Right lobe of liver (tissue), 4 donors: ENCODE results near the gene DNMT3A.

Experiments used
- POLR2A ChIP-seq: fragments of 450-650 bp; IDR thresholded peaks from one replicate; pipeline ENCODE4 v1.6.1; 2017; ENCODE audit warnings: antibody characterized with exemption, mild to moderate bottlenecking
- TF ChIP-seq, protein P1 (sequence below), 4 donors: fragments of 200-600 bp in 3 of 4; fragments of 450-650 bp in 1 of 4; IDR thresholded peaks; one replicate each; pipeline versions ENCODE4 v1.5.1 to v1.8.0; 2016 to 2022; ENCODE audit warnings: antibody characterized with exemption in 4 of 4, mild to moderate bottlenecking in 2 of 4
- donor health status: DM: no; HTN: no; CAD: no.
- donor health status: DM: no; HTN: no; CAD: no.
- donor health status: DM: no; HTN: yes; CAD: no.

DNA sequence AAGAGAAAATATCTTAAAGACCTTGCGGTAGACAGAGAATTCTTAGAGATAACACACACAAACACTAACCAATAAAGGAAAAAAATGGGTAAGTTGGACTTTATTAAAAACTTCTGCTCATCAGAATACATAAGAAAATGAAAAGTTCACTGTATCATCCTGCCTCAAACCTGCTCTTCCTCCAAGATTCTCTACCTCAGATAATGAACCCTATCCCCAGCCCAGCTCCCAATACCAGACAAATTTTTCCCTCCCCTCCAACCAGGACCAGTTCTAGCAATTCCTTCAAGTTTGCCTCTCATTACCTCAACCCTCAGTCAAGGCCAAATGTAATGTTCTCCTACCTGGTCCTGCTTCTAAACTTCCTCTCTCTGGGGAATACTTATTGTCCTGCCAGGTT, 79.4 kb downstream of the DNMT3A start:
- TF ChIP-seq, protein P1, sequence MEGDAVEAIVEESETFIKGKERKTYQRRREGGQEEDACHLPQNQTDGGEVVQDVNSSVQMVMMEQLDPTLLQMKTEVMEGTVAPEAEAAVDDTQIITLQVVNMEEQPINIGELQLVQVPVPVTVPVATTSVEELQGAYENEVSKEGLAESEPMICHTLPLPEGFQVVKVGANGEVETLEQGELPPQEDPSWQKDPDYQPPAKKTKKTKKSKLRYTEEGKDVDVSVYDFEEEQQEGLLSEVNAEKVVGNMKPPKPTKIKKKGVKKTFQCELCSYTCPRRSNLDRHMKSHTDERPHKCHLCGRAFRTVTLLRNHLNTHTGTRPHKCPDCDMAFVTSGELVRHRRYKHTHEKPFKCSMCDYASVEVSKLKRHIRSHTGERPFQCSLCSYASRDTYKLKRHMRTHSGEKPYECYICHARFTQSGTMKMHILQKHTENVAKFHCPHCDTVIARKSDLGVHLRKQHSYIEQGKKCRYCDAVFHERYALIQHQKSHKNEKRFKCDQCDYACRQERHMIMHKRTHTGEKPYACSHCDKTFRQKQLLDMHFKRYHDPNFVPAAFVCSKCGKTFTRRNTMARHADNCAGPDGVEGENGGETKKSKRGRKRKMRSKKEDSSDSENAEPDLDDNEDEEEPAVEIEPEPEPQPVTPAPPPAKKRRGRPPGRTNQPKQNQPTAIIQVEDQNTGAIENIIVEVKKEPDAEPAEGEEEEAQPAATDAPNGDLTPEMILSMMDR (IDR thresholded peaks at IDR 0.05): no peak
- TF ChIP-seq POLR2A: no peak
